Measurements from ENCODE around the gene ALPG.
A peak's percentile ranks its signal among the peaks of the same experiment; 100 is the strongest.
"Not testable (repeated sequence)": the region's sequence is repeated elsewhere in the genome, so short reads cannot be mapped to it uniquely, and the experiment has no call there.

Gene ALPG

GRCh38 chr2:232442431-232442830 lies 35.8 kb downstream of the ALPG start:
- not testable (repeated sequence) for DNase-seq

DNA sequence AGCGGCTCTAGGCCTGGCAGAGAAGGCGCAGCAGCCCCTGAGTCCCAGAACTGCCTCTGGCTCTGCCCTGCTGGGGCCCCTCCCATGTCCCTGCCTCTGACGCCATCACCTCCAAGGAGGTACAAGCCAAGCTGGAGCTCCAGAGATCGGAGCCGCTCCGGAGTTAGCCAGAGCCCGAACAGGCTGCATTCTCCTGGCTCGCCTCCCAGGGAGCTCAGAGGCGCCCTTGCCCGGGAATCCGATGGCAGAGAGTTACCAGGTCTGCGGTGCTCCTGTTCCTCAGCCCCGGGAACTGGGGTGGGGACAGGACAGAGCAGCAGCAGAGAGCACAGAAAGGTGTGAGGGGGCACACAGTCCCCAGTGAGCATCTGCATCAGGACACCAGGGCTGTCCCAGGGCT lies 36.4 kb downstream of the ALPG start:
- not testable (repeated sequence) for DNase-seq

GRCh38 chr2:232443669-232444408 lies 37.2 kb downstream of the ALPG start:
- DNase-seq: not testable (repeated sequence)

DNA sequence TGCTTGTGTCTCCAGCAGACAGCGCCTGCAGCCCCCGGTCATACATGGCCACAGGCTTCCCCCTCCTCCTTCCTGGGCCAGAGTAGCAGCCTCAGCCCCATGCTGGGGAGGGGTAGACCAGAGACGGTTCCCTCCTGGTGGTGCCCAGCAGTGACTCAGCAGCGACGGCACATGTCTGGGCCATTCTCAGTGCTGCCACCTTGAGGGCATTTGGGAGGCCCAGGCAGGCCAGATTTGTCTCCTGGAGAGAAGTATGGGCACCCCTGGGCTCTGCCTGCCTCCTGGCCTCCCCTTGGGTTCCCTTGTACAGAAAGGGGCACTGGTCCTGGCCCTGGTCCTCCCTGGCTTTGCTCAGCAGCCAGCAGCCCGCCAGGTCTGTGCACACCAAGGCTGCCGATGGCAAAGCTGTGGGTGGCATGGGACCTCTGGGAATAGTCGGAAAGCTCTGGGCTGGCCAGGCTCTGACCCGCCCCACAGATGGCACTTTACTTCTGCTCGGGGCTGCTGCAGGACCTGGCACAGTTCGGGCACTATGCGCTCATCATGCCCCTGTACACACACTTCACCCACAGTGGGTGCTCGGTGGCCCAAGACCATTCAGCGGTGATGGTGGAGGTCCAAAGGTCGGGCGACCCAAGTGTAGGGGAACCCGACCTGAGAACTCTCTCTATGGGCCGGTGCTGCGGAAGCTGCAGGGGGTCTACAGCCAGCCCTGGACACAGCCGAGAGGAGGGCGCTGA lies 37.9 kb downstream of the ALPG start:
- DNase-seq: peak; percentile 39

GRCh38 chr2:232445149-232445885 lies 38.7 kb downstream of the ALPG start:
- DNase-seq: not testable (repeated sequence)

- DNase-seq: peak; percentile 39
These were observed 39.7 kb downstream of the ALPG start for GRCh38 chr2:232446266-232446777.

DNA sequence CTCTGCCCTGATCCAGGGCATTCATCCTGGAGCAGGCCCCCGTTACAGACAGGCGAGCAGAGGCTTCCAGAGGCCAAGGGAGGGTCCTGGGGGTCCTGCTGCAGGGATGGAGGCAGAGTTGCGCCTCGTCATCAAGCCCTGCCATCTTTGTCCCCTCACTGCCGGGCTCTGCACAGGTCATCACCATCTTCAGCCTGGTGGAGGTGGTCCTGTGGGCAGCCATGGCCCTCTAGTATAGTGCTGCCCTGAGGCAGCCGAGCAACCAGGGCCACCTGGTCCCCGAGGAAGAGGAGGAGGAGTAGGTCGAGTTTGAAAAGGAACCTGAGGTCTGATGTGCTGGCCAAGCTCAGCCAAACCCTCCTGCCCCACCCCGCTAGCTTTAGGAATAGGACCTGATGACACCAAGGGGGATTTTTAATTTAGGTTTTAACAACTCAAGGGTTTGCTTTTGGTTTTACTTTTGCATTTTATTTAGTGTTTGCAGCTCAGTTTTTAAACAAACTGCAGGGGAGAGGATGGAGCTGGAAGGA lies 40.5 kb downstream of the ALPG start:
- no peak for DNase-seq

GRCh38 chr2:232447638-232448303 lies 41.1 kb downstream of the ALPG start:
- DNase-seq: peak; percentile 47

DNA sequence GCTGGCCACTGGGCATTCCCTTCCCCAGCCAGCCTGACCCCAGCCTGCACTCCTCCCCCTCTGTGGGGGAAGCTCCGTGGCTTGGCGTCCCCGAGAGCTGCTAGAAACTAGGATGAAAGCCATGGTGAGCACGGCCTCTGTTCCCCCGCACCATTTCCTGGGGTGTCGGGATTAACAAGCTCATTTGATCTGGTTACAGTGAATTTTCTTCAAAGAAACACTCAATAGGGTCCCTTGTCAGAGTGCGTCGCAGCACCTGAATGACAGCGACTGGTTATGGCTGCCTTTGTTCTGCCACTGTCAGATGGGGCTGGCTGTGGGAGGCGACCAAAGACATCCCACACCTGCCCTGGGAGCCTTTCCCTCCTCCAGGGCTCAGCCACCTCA lies 41.7 kb downstream of the ALPG start:
- DNase-seq: peak; percentile 72

- DNase-seq: no peak
These were observed 43.3 kb downstream of the ALPG start for GRCh38 chr2:232449964-232450363.

DNA sequence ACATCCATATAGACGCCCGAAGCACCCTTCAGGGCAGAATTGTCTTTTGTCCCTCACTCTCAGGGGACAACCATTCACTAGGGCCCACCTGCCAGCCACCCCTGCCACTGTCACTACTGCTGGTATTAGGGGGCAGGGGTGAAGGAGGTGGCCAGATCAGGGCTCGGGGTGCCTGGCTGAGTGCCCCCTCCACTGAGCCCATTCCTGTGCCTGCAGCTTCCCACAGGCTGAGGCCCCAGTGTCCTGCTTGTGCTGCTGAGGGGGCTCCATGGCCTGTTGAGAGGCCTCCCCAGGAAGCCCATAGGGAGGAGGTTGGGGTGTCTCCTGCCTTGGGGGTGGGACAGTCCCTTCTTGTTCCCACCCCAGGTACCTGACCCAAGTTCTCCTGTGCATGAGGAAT lies 45.0 kb downstream of the ALPG start:
- DNase-seq: not testable (repeated sequence)

GRCh38 chr2:232454630-232455029 lies 48.0 kb downstream of the ALPG start:
- DNase-seq: no peak

- DNase-seq: no peak
These were observed 49.0 kb downstream of the ALPG start, which contains the start of gene ALPI for GRCh38 chr2:232455426-232456255. Gene ALPI, plus strand, starts transcription at chr2:232456153. Its CDS starts 47 bp downstream, at chr2:232456200.

GRCh38 chr2:232456296-232457120 lies 49.9 kb downstream of the ALPG start:
- no peak for DNase-seq

DNA sequence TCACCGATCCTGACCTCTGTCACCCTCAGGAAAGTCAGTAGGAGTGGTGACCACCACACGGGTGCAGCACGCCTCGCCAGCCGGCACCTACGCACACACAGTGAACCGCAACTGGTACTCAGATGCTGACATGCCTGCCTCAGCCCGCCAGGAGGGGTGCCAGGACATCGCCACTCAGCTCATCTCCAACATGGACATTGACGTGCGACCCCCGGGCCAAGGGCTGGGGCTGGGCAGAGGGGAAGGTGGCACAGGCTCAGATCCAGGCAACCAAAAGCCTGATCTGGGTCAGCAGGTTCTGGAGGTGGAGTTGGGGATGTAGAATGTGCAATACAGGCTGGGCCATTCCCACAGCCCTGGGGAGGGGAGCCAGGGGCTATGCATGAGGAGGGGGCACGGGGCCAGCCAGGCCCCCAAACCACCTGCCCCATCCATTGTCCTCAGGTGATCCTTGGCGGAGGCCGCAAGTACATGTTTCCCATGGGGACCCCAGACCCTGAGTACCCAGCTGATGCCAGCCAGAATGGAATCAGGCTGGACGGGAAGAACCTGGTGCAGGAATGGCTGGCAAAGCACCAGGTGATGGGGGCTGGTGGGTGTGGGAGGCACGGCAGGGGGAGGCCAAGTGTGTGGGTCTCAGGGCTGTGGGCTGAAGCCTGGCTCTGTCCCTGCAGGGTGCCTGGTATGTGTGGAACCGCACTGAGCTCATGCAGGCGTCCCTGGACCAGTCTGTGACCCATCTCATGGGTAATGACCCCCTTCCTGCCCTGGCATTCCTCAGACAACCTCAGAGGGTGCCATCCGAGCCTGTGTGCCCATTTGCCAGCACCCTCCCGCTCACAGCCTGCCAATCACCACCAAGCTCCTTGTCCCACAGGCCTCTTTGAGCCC lies 50.7 kb downstream of the ALPG start:
- no peak for DNase-seq

DNA sequence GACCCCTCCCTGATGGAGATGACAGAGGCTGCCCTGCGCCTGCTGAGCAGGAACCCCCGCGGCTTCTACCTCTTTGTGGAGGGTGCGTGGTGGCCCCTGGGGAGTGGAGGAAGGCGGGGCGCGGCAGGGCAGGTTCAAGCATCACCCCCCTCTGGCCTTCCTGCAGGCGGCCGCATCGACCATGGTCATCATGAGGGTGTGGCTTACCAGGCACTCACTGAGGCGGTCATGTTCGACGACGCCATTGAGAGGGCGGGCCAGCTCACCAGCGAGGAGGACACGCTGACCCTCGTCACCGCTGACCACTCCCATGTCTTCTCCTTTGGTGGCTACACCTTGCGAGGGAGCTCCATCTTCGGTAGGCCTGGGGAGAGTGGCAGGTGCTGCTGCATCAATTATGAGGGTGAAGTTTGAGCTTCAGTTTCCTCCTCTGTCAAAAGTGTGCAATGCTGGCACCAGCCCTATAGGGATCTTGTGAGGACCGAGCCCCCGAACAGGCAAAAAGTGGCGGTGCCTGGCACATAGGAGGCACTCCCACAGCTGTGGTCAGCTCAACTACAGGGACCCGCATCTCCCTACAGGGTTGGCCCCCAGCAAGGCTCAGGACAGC lies 51.5 kb downstream of the ALPG start:
- no peak for DNase-seq

DNA sequence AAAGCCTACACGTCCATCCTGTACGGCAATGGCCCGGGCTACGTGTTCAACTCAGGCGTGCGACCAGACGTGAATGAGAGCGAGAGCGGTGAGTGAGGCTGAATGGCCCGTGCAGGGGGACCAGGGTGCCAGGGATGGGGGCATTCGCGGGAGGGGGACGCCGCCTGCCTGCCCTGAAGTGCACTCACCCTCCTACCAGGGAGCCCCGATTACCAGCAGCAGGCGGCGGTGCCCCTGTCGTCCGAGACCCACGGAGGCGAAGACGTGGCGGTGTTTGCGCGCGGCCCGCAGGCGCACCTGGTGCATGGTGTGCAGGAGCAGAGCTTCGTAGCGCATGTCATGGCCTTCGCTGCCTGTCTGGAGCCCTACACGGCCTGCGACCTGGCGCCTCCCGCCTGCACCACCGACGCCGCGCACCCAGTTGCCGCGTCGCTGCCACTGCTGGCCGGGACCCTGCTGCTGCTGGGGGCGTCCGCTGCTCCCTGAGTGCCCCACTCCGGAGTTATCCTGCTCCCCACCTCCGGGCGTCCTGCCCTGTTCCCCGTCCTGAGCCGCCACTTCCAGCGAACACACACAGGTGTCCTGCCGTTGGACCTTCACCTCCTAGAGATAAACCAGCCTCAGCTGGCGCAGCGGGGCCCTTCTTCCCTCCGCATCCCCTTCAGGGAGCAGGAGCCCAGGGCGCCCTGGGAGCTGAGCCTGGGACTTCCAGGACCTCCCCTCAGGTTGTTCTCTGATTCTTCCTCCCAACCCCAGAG lies 52.2 kb downstream of the ALPG start:
- DNase-seq: no peak

- DNase-seq: no peak
These were observed 52.9 kb downstream of the ALPG start for GRCh38 chr2:232459419-232460035.
